Spinal cord (tissue), 10 donors: ENCODE measurements around the gene SLC35C1. TPM values are rescaled to one million over a fixed set of nuclear protein-coding genes. Genes with fewer than 3 reads are reported as not detected.

Source experiments
- DNase-seq, 6 donors: peaks; one replicate each; pipeline versions ENCODE4 v3.0.0 to v3.0.0-alpha.2; 2013 to 2015; ENCODE audit warnings: low spot score in 6 of 6, low read depth in 4 of 6
- H3K27ac ChIP-seq: one replicate; pipeline ENCODE4 v1.5.1; 2013; ENCODE audit warnings: low read depth, low read length, control low read depth
- H3K27me3 ChIP-seq: one replicate; pipeline ENCODE4 v1.6.1; 2013; ENCODE audit warnings: low read length; ENCODE audit not compliant: control insufficient read depth, insufficient read depth
- H3K36me3 ChIP-seq: one replicate; pipeline ENCODE4 v1.6.1; 2013; ENCODE audit warnings: low read length; ENCODE audit not compliant: control insufficient read depth, insufficient read depth
- H3K4me1 ChIP-seq: one replicate; pipeline ENCODE4 v1.6.1; 2013; ENCODE audit warnings: low read length; ENCODE audit not compliant: control insufficient read depth, insufficient read depth
- H3K4me3 ChIP-seq: one replicate; pipeline ENCODE4 v1.5.1; 2013; ENCODE audit warnings: low read depth, low read length, control low read depth
- H3K9me3 ChIP-seq: one replicate; pipeline ENCODE4 v1.6.1; 2013; ENCODE audit warnings: low read length; ENCODE audit not compliant: control insufficient read depth, insufficient read depth
- WGBS: methylation state at CpG from one replicate; pipeline ENCODE4 v1.1.5; 2013; ENCODE audit warnings: missing lambda C conversion rate; ENCODE audit not compliant: insufficient coverage; 5-methylcytosine and 5-hydroxymethylcytosine counted together
- polyA plus RNA-seq, 2 donors: library from polyadenylated mRNA; unstranded; fragments of 120-200 nt; gene quantifications; one replicate each; pipeline ENCODE4 v1.2.1, GENCODE V29; 2013; ENCODE audit not compliant: insufficient read length in 2 of 2
- total RNA-seq, 2 donors: library from RNA; depleted of rRNA in 1 of 2; stranded (reverse); fragments of 120-200 nt in 1 of 2; fragments of >200 nt in 1 of 2; gene quantifications; one replicate each; pipeline versions ENCODE4 v1.2.3 to v1.2.4, GENCODE V29; 2013 to 2014
- donor health status: healthy.

Gene SLC35C1
- total and polyA plus RNA-seq, 4 donors: 6.0 to 16.0 (median 11.1) TPM

DNA sequence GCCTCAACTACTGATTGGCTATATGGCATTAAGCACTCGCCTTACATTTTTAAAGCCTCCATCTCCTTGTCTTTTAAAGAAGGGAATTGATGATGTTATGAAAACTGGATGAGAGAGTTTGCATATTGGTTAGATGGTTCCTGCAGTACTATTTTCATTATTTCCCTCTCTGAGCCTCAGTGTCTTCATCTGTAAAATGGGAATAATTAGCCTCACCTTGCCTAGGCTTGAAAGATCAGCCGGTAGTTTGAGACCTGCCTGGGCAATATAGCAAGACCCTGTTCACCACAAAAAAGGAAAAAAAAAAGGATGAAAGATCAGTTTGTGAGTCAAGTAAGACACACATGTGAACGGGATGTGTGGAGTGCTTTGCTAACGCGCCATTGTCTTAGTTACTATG is 35.0 kb upstream of the SLC35C1 start:
- Histone ChIP-seq H3K36me3 (no peaks in the 10 kb centered on the region), H3K27me3 (no peaks in the 10 kb centered on the region), H3K27ac (no peak overlapping the region), H3K4me3 (no peak overlapping the region), H3K9me3 (no peaks in the 10 kb centered on the region), H3K4me1 (peaks cover 13% of the 10 kb centered on the region)
- 93% methylated on average over 4 of the region's 5 CpGs for WGBS
- DNase-seq: no peak

DNA sequence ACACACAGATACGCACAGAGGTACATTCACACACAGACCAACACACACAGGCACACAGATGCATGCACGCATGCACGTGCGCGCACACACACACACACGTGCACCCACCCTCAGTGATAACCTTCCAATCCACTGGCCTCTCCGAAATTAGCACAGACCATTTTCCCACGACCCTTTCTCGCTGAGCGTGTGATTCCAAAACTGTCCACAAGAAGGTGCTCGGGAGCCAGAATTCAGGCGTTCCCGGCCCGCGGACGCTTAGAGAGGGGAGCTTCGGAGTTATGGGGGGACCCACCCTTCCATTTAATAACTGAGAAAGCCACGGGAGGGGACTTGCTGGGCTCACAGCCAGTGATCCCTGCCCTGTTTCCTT is 33.8 kb upstream of the SLC35C1 start:
- no peaks in the 10 kb centered on the region for H3K9me3 ChIP-seq
- no peaks in the 10 kb centered on the region for H3K36me3 ChIP-seq
- DNase-seq: peak in 5 of 6 donors; percentile 63 to 90 (median 68)
- 12% methylated on average over 11 of the region's 18 CpGs for WGBS
- H3K4me3 ChIP-seq: peak overlapping the region; percentile 35
- no peak overlapping the region for H3K27ac ChIP-seq
- peaks cover 13% of the 10 kb centered on the region for H3K4me1 ChIP-seq
- H3K27me3 ChIP-seq: no peaks in the 10 kb centered on the region

DNA sequence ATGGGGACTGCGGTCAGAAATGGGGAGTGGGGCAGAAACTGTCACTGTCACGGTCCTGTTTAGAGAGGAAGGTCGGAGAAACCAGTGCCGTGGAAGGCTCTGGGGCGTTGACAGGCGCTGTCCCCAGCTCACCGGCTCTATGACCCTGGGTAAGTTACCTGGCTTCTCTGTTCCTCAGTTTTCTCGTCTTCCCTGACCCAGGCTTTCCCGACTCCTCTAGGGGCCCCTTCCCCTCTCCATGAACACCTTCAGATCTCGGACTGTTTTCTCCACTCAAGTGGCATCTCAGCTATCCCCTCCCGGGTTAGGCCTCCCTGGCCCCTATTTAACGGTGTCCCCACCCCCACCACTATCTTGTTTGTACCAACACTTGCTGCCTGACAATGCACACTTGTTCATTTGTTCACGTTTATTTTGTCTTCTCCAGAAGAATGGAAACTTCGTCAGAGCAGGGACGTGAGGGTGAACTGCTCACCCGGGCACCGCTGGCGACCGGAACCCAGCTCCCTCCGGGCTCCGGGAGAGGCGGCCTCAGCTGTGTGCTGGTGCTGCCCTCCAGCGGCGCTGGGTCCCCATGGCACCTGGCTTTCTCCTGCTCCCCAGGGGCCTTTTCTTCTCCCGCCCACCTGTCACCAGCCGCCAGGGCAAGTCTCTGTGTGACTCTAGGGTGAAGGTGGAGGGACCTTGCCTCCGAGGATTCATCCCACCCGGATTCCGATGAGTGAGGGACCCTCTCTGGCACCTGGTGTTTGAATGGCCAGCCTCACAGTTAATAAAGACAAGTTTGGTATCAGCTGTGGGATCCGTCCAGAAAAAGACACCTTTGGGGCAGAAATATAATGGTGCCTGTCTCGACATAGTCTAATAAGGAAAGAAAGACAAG is 33.1 kb upstream of the SLC35C1 start:
- 2% methylated on average over 28 of the region's 31 CpGs for WGBS
- H3K4me1 ChIP-seq: peaks cover 13% of the 10 kb centered on the region
- no peaks in the 10 kb centered on the region for H3K36me3 ChIP-seq
- H3K9me3 ChIP-seq: no peaks in the 10 kb centered on the region
- no peaks in the 10 kb centered on the region for H3K27me3 ChIP-seq
- DNase-seq: peak in 5 of 6 donors; percentile 60 to 93 (median 72)
- H3K27ac ChIP-seq: no peak overlapping the region
- H3K4me3 ChIP-seq: peak overlapping the region; percentile 35

DNA sequence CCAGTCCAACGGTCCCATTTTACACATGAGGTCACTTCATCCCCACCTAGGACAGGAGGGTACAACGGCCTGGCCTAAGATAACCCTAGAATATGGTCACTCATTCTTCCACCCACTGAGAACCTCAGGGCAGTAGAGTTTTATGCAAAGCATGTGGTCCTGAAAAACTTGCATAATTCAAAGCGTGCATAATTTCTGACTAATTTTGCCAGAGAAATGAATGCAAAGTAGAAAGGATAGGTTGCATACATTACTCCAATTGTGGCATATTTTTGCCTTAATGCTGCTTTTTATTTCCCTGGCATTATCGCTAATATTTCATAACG is 32.5 kb upstream of the SLC35C1 start:
- Histone ChIP-seq H3K27me3 (no peaks in the 10 kb centered on the region), H3K9me3 (no peaks in the 10 kb centered on the region), H3K4me3 (no peak overlapping the region), H3K36me3 (no peaks in the 10 kb centered on the region), H3K4me1 (peaks cover 13% of the 10 kb centered on the region), H3K27ac (no peak overlapping the region)
- peak in 1 of 6 donors; percentile 32 for DNase-seq
- 59% methylated on average over 4 of the region's 5 CpGs for WGBS

DNA sequence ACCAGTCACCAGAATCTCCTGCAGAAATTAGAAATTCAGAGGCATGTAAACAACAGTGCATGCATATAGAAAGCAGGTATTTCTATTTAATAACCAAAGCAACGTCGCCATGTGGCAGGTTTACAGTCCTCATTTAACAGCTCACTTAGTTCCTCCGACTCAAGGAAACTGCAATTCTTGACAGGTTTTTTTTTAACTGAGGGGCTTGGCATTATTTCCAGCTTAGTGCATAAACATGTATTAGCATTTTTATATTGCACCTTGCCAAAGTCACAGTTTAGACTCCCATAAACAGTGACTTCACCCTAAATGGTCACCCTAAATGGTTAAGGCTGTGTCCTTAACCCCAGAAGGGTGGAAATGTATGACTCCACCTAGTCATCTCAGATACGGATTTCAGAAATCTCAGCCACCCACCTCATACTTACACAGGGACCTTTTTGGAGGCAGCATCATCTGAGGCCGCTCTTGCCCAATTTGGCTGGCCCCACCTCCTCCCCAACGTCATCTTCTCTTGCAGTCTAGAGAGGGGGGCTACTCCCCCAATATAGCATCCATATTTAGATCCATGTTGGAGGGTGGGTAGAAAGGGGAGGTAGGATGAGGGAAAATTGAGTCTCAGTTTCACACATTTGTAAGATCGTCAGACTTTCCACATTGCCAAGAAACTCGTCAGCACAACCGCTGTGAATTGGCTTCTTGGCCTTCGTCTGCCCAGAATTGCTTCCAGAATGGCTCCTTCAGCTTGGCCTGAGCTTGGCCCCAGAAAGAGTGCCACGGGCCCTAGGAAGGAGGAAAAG is 31.8 kb upstream of the SLC35C1 start:
- peaks cover 13% of the 10 kb centered on the region for H3K4me1 ChIP-seq
- H3K4me3 ChIP-seq: no peak overlapping the region
- no peaks in the 10 kb centered on the region for H3K9me3 ChIP-seq
- DNase-seq: peak in 2 of 6 donors; percentile 17 to 86
- no peak overlapping the region for H3K27ac ChIP-seq
- H3K36me3 ChIP-seq: no peaks in the 10 kb centered on the region
- no peaks in the 10 kb centered on the region for H3K27me3 ChIP-seq
- WGBS: 77% methylated on average over 5 of the region's 11 CpGs

DNA sequence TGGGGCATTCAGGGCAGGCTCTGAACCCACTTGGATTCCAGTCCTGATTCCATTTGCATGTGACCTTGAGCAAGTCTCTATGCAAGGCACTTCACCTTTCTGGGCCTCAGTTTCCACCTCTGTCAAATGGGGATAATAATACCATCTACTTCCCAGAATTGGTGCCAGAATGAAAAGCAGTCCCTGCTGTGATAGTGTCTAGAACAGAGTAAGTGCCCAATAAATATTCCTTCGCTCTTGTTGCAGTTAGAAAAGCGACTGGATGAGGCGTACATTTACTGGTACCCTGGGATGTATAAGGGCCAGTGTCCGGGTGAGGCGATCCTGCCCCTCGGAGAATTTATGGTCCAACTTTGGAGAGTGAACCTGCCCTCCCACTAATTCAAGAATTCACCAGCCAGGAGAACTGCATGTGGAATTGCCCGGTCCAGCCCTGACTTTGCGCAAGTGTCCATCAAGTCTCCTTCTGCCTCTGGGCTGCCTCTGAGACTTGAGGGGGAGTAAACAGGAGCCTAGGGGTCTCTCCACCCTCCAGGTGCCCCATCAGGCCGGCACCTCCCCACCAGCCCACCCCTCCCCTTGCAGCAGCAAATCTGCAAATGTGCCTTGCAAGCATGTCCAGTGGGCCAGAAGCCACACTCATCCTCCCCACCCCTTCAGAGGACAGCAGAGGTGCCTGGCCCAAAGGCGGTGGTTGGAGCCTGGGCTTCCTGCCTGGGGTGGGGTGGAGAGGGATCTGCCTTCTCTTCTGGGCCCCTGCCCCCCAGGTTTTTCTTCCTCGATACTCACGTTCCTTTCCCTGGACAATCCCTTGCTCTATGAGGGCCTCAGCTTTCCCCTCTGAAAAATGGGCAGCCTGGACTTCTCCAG is 30.9 kb upstream of the SLC35C1 start:
- no peaks in the 10 kb centered on the region for H3K36me3 ChIP-seq
- WGBS: 85% methylated on average over 8 of the region's 12 CpGs
- H3K9me3 ChIP-seq: no peaks in the 10 kb centered on the region
- no peak for DNase-seq
- no peak overlapping the region for H3K27ac ChIP-seq
- H3K4me1 ChIP-seq: peaks cover 13% of the 10 kb centered on the region
- H3K27me3 ChIP-seq: no peaks in the 10 kb centered on the region
- H3K4me3 ChIP-seq: no peak overlapping the region

DNA sequence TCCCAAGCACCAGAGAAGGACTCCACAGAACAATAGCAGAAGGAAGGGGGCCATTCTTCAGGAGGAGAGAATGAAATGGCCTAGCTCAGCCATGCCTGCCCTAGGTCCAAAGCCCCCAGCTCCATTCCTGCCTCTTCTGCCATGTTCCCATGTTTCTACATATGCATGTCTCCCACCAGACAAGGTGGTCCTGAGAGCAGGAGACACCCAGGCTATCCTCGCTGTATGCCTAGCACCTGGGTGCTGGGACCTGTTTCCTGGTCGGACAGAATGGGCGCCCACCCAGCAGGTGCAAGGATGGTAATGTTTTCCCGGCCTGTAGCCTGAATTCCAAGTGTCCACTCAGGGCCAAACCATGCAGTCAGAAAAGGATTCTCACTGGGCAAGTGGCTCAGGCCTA is 30.2 kb upstream of the SLC35C1 start:
- Histone ChIP-seq H3K4me1 (peaks cover 13% of the 10 kb centered on the region), H3K27me3 (no peaks in the 10 kb centered on the region), H3K4me3 (no peak overlapping the region), H3K36me3 (no peaks in the 10 kb centered on the region), H3K9me3 (no peaks in the 10 kb centered on the region), H3K27ac (no peak overlapping the region)
- DNase-seq: no peak
- 92% methylated on average over 4 of the region's 4 CpGs for WGBS

DNA sequence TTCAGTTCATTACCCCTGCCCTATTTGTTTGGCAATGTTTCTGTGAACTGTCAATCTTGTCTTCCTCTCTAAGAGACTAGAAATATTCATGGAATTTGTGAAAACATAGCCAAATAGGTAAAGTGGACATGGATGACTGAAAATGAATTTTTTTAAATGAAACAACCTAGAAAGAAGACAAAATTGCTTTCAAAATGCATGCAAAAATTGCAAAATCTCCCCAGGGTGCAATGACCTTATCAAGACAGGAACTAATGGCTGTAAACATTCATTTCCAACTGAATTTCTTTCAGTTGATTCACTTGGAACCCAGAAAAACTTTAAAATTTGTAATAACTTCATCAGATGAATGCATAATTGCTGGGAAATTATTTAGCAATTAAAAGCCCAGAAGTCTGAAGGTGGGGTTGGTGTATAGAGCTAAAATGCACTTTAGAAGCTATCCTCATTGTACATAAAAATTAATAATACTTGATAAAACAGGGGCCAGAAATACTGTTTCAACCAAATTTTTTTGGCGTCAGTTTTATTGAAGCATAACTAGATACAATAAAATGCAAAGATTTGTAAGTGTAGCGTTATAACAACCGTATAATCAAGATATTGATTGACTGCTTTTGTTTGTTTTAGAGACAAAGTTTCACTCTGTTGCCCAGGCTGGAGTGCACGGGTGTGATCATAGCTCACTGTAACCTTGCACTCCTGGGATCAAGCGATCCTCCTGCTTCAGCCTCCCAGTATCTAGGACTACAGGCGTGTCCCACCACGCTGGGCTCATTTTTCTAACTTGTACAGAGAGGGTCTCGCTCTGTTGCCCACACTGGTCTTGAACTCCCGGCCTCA is 27.6 kb upstream of the SLC35C1 start:
- Histone ChIP-seq H3K9me3 (no peaks in the 10 kb centered on the region), H3K36me3 (no peaks in the 10 kb centered on the region), H3K27ac (no peak overlapping the region), H3K4me3 (no peak overlapping the region), H3K4me1 (no peaks in the 10 kb centered on the region), H3K27me3 (no peaks in the 10 kb centered on the region)
- DNase-seq: peak in 1 of 6 donors; percentile 47
- 78% methylated on average over 6 of the region's 9 CpGs for WGBS

DNA sequence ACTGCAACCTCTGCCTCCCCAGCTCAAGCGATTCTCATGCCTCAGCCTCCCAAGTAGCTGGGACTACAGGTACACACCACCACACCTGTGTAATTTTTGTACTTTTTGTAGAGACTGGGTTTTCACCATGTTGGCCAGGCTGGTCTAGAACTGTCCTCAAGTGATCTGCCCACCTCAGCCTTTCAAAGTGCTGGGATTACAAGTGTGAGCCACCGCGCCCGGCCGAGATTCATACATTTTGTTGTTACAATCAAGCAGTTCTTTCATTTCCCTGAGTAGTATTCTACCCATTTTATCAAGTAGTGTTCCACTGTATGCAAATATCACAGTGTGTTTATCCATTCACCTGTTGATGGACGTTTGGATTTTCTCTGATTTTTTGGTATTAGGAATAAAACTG is 26.6 kb upstream of the SLC35C1 start:
- WGBS: 100% methylated on average over 3 of the region's 6 CpGs
- Histone ChIP-seq H3K4me1 (no peaks in the 10 kb centered on the region), H3K4me3 (no peak overlapping the region), H3K9me3 (no peaks in the 10 kb centered on the region), H3K36me3 (no peaks in the 10 kb centered on the region), H3K27me3 (no peaks in the 10 kb centered on the region), H3K27ac (no peak overlapping the region)
- no peak for DNase-seq
